Tibial artery (tissue), 4 donors: Measurements from ENCODE around the gene IGSF5.

Experiments used
- DNase-seq, 2 donors: peaks; one replicate each; pipeline ENCODE4 v3.0.0-alpha.2; 2019
- H3K27ac ChIP-seq, 2 donors: fragments of 200-600 bp; sonication (generic) in 1 of 2; 1 replicate in 1 of 2; 2 replicates in 1 of 2; pipeline ENCODE4 v1.5.1; 2018 to 2019; ENCODE audit warnings: mild to moderate bottlenecking in 1 of 2
- H3K27me3 ChIP-seq, 2 donors: fragments of 200-600 bp; sonication (generic) in 1 of 2; one replicate each; pipeline versions ENCODE4 v1.5.1 to v1.6.0; 2016 to 2019
- H3K36me3 ChIP-seq, 3 donors: fragments of 200-600 bp; sonication (generic) in 2 of 3; one replicate each; pipeline ENCODE4 v1.5.1; 2016 to 2019; ENCODE audit warnings: mild to moderate bottlenecking in 2 of 3
- H3K4me1 ChIP-seq, 4 donors: fragments of 200-600 bp; sonication (generic) in 2 of 4; 1 replicate in 3 of 4; 2 replicates in 1 of 4; pipeline ENCODE4 v1.5.1; 2016 to 2019
- H3K4me3 ChIP-seq, 2 donors: fragments of 200-600 bp; sonication (generic) in 1 of 2; 1 replicate in 1 of 2; 2 replicates in 1 of 2; pipeline ENCODE4 v1.5.1; 2018 to 2019; ENCODE audit warnings: mild to moderate bottlenecking in 2 of 2
- H3K9me3 ChIP-seq, 3 donors: fragments of 200-600 bp; sonication (generic) in 1 of 3; one replicate each; pipeline ENCODE4 v1.5.1; 2016 to 2019
- intact Hi-C: fragments of 100-400 bp; cut with DNase I; formaldehyde crosslinking; loops from one replicate; pipeline ENCODE4 v1.15.0; 2023; ENCODE audit warnings: low total_unique reads
- TF ChIP-seq, protein P1 (sequence below), 2 experiments: fragments of 200-600 bp in 1 of 2; fragments of 450-650 bp in 1 of 2; IDR thresholded peaks; one replicate each; pipeline ENCODE4 v1.5.1; 2017 to 2019; ENCODE audit warnings: antibody characterized with exemption in 2 of 2, mild to moderate bottlenecking in 1 of 2, moderate library complexity in 1 of 2

Gene IGSF5

DNA sequence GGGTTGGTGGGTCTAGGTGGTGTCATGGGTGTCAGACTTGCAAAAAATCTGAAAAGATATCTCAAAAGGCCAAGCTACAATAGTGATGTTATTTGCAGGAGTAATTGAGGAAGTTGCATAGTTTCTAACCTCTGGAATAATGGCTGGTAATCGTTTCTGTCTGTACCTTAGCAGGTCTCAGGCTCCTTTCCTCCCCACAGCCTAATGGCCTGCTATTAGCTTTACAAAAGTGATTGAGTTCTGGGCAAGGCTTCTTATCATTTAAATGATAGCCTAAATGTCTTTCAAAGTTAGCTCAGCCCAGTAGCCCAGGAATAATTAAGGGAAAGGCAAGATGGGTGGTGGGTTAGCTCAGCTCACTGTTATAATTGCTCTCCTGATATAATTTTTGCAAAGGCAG lies 37.7 kb upstream of the IGSF5 start:
- Histone ChIP-seq H3K27ac (no peak overlapping the region), H3K36me3 (no peaks in the 10 kb centered on the region), H3K9me3 (peaks cover 0 to 8% (median 7%) of the 10 kb centered on the region in 3 donors), H3K27me3 (peaks cover 0 to 14% of the 10 kb centered on the region in 2 donors), H3K4me3 (no peak overlapping the region), H3K4me1 (no peaks in the 10 kb centered on the region)
- TF ChIP-seq, protein P1, sequence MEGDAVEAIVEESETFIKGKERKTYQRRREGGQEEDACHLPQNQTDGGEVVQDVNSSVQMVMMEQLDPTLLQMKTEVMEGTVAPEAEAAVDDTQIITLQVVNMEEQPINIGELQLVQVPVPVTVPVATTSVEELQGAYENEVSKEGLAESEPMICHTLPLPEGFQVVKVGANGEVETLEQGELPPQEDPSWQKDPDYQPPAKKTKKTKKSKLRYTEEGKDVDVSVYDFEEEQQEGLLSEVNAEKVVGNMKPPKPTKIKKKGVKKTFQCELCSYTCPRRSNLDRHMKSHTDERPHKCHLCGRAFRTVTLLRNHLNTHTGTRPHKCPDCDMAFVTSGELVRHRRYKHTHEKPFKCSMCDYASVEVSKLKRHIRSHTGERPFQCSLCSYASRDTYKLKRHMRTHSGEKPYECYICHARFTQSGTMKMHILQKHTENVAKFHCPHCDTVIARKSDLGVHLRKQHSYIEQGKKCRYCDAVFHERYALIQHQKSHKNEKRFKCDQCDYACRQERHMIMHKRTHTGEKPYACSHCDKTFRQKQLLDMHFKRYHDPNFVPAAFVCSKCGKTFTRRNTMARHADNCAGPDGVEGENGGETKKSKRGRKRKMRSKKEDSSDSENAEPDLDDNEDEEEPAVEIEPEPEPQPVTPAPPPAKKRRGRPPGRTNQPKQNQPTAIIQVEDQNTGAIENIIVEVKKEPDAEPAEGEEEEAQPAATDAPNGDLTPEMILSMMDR (IDR thresholded peaks at IDR 0.05) = no peak
- DNase-seq = no peak
- intact Hi-C loops = no loop called here

DNA sequence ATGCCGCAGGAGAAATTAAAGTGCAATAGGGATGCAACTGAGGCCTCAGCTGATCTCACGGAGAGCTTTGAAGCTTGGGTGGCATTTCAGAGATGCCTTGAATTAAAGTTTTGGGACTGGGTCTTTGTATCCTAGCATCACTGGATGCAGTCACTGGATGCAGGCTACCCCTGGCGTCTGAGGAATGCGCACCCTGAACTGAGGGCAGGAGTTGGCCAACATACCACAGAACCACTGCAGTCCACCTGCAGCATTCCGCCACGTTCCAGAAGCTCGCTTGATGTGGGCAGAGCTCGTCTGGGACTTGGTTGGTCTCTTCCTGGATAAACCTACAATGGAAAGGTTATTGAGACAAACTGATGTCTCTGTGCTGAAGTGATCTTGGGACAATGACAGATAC lies 34.1 kb upstream of the IGSF5 start:
- TF ChIP-seq, protein P1 (IDR thresholded peaks at IDR 0.05) = no peak
- intact Hi-C loops = no loop called here
- DNase-seq = no peak

DNA sequence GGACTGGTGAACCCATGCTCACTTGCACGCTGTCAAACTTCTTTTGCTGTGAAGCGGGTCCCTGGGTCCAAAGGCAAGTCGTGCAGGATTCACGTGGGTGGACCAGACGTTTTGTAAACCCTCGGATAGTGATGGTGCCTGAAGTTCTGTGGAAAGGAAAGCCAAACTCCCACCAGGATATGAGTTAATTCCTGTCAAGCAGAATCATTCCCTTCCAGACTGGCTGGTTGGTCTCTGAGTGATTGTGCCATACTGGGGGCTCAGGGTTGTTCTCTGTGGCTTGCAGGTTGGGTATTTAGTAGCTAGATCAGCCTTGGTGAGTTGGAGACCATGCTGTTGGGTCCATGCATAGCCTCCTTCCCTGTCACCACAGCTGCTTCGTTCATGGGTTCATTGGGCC lies 32.7 kb upstream of the IGSF5 start:
- intact Hi-C loops = no loop called here
- TF ChIP-seq, protein P1 (IDR thresholded peaks at IDR 0.05) = no peak
- H3K4me1 ChIP-seq = no peaks in the 10 kb centered on the region
- H3K36me3 ChIP-seq = no peaks in the 10 kb centered on the region
- no peaks in the 10 kb centered on the region for H3K9me3 ChIP-seq
- no peak for DNase-seq
- no peak overlapping the region for H3K27ac ChIP-seq
- peaks cover 0 to 18% of the 10 kb centered on the region in 2 donors for H3K27me3 ChIP-seq
- no peak overlapping the region for H3K4me3 ChIP-seq

More for the DNA sequence above, 34.1 kb upstream of the IGSF5 start:
- Histone ChIP-seq H3K36me3 (no peaks in the 10 kb centered on the region), H3K4me3 (no peak overlapping the region), H3K27me3 (peaks cover 0 to 18% of the 10 kb centered on the region in 2 donors), H3K27ac (no peak overlapping the region), H3K4me1 (no peaks in the 10 kb centered on the region), H3K9me3 (no peaks in the 10 kb centered on the region)

DNA sequence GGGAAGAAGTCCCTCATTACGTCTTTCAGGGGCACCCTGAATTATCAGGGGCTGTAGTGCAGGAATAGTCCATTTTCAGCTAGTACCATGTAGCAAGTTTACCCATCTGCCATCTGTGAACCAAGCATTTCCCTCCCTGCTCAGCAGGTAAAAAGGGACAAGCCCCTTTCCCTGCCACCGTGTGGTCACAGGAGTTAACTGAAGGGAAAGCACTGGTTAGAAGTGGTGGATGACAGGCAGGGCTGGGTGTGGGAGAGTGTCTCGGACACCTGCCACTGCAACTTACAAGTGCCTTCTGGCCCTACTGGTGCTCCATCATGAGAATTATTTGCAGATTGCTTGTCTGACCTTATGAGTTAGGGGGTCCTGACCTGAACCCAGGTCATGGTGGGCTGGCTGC lies 32.0 kb upstream of the IGSF5 start:
- TF ChIP-seq, protein P1 (IDR thresholded peaks at IDR 0.05) = no peak
- H3K9me3 ChIP-seq = no peaks in the 10 kb centered on the region
- intact Hi-C loops = no loop called here
- no peak for DNase-seq
- H3K27me3 ChIP-seq = peaks cover 0 to 18% of the 10 kb centered on the region in 2 donors
- H3K27ac ChIP-seq = no peak overlapping the region
- no peak overlapping the region for H3K4me3 ChIP-seq
- H3K36me3 ChIP-seq = no peaks in the 10 kb centered on the region
- H3K4me1 ChIP-seq = no peaks in the 10 kb centered on the region

DNA sequence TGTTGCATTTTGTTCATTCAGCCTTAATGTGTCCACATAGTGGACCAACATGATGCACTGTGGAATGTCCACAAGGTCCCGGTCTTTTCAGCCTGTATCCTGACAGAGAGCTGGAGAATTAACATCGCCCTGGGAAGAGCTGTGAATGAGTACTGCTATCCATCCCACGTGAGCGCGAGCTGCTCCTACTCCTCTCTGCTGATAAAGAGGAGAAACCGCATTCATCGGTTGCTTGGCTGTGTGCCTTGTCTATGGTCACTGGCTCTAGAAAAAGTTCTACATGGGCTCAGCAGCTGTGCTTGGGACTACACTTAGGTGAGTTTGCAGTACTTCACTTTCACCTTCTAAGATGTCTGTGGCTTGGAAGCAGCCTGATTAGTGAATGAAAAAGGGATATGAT lies 31.1 kb upstream of the IGSF5 start:
- no peaks in the 10 kb centered on the region for H3K4me1 ChIP-seq
- TF ChIP-seq, protein P1 (IDR thresholded peaks at IDR 0.05) = no peak
- no peak for DNase-seq
- intact Hi-C loops = loop anchor here (2.0 kb wide), 1 partner anchor 195 kb away; no protein-coding TSS in a partner anchor
- no peaks in the 10 kb centered on the region for H3K36me3 ChIP-seq
- H3K4me3 ChIP-seq = no peak overlapping the region
- no peak overlapping the region for H3K27ac ChIP-seq
- no peaks in the 10 kb centered on the region for H3K9me3 ChIP-seq
- H3K27me3 ChIP-seq = peaks cover 0 to 18% of the 10 kb centered on the region in 2 donors

DNA sequence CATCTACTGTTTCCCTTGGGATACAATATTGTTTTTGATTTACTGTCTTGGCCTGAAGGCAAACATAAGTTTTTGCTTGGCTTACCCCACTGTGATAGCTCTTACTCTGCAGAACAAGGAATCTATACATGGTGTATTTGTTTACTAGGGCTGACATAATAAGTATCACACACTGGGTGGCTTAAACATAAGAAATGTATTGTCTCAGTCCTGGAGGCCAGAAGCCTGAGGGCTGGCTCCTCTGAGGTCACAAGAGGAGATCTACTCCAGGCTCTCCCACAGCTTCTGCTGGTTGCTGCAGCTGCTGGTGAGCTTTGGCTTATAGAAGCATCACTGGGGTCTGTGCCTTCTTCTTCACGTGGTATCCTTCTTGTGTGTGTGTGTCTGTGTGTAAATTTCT lies 30.7 kb upstream of the IGSF5 start:
- H3K27me3 ChIP-seq = peaks cover 0 to 18% of the 10 kb centered on the region in 2 donors
- intact Hi-C loops = loop anchor here (2.0 kb wide), 1 partner anchor 196 kb away; no protein-coding TSS in a partner anchor
- no peaks in the 10 kb centered on the region for H3K4me1 ChIP-seq
- TF ChIP-seq, protein P1 (IDR thresholded peaks at IDR 0.05) = no peak
- no peak overlapping the region for H3K4me3 ChIP-seq
- H3K36me3 ChIP-seq = no peaks in the 10 kb centered on the region
- DNase-seq = no peak
- H3K9me3 ChIP-seq = no peaks in the 10 kb centered on the region
- H3K27ac ChIP-seq = no peak overlapping the region
